Hepatocyte (in vitro differentiated cells): ENCODE data around the gene MYH7B. TPM values are rescaled to one million over a fixed set of nuclear protein-coding genes. Genes with fewer than 3 reads are reported as not detected.
A peak's percentile ranks its signal among the peaks of the same experiment; 100 is the strongest.

ENCODE experiments used
- DNase-seq: peaks from one replicate; pipeline ENCODE4 v3.0.0-alpha.2; 2016; ENCODE audit warnings: low spot score
- H2AFZ ChIP-seq: fragments of 200-600 bp; sonication (generic); 2 replicates; pipeline ENCODE4 v1.6.0; 2016; ENCODE audit warnings: antibody characterized with exemption, mild to moderate bottlenecking
- H3K27ac ChIP-seq: fragments of 200-600 bp; sonication (generic); 2 replicates; pipeline ENCODE4 v1.5.1; 2016; ENCODE audit warnings: mild to moderate bottlenecking
- H3K27me3 ChIP-seq: fragments of 200-600 bp; sonication (generic); 2 replicates; pipeline ENCODE4 v1.6.1; 2016
- H3K36me3 ChIP-seq: fragments of 200-600 bp; sonication (generic); replicated peaks from 2 replicates; pipeline ENCODE4 v1.5.1; 2016; ENCODE audit warnings: low read depth; ENCODE audit not compliant: insufficient read depth
- H3K4me1 ChIP-seq: fragments of 200-600 bp; sonication (generic); 2 replicates; pipeline ENCODE4 v1.5.1; 2016; ENCODE audit warnings: mild to moderate bottlenecking, moderate library complexity; ENCODE audit not compliant: insufficient read depth
- H3K4me2 ChIP-seq: fragments of 200-600 bp; sonication (generic); 2 replicates; pipeline ENCODE4 v1.6.0; 2016
- H3K4me3 ChIP-seq: fragments of 200-600 bp; sonication (generic); 2 replicates; pipeline ENCODE4 v1.5.1; 2016; ENCODE audit warnings: mild to moderate bottlenecking
- H3K79me2 ChIP-seq: fragments of 200-600 bp; sonication (generic); 2 replicates; pipeline ENCODE4 v1.6.0; 2017; ENCODE audit warnings: mild to moderate bottlenecking
- H3K9me2 ChIP-seq: fragments of 200-600 bp; sonication (generic); replicated peaks from 2 replicates; pipeline ENCODE4 v1.6.0; 2017; ENCODE audit warnings: mild to moderate bottlenecking; ENCODE audit not compliant: insufficient read depth
- H3K9me3 ChIP-seq: fragments of 200-600 bp; sonication (generic); 2 replicates; pipeline ENCODE4 v1.5.1; 2016; ENCODE audit warnings: low read depth, mild to moderate bottlenecking
- H4K20me1 ChIP-seq: fragments of 200-600 bp; sonication (generic); 2 replicates; pipeline ENCODE4 v1.6.0; 2016; ENCODE audit warnings: mild to moderate bottlenecking; ENCODE audit not compliant: insufficient read depth, poor library complexity, severe bottlenecking
- CTCF ChIP-seq: fragments of 200-600 bp; sonication (generic); IDR thresholded peaks from 2 replicates; pipeline ENCODE4 v1.5.1; 2016; ENCODE audit warnings: antibody characterized with exemption, mild to moderate bottlenecking; ENCODE audit not compliant: poor library complexity
- EZH2 ChIP-seq: fragments of 200-600 bp; sonication (generic); IDR thresholded peaks from 2 replicates; pipeline ENCODE4 v1.6.1; 2016; ENCODE audit warnings: antibody characterized with exemption, mild to moderate bottlenecking, borderline replicate concordance
- EZH2phosphoT487 ChIP-seq: fragments of 200-600 bp; sonication (generic); IDR thresholded peaks from one replicate; pipeline ENCODE4 v1.6.1; 2018; ENCODE audit warnings: antibody characterized with exemption, mild to moderate bottlenecking, low read depth, moderate library complexity; ENCODE audit not compliant: unreplicated experiment, severe bottlenecking
- WGBS: methylation state at CpG from one replicate; pipeline ENCODE4 v1.1.6; 2016; ENCODE audit warnings: low lambda C conversion rate; ENCODE audit errors: missing lambda C conversion rate; 5-methylcytosine and 5-hydroxymethylcytosine counted together
- polyA plus RNA-seq: library from polyadenylated mRNA; unstranded; fragments of >200 nt; fragmentation: Nextera tagmentation; extraction: Ambion mirVana; gene quantifications from 2 replicates; pipeline ENCODE4 v1.2.1, GENCODE V29; 2016
- total RNA-seq: library from RNA; depleted of rRNA; stranded (reverse); fragments of >200 nt; gene quantifications from 2 replicates; pipeline ENCODE4 v1.2.3, GENCODE V29; 2014

Gene MYH7B
- total and polyA plus RNA-seq, 2 experiments from 2014 or later, result 0.07 to 0.42 TPM

GRCh38 chr20:34978092-34978744 is 22.6 kb downstream of the MYH7B start:
- Histone ChIP-seq H3K79me2 (no peaks in the 10 kb centered on the region), H4K20me1 (no peaks in the 10 kb centered on the region), H3K4me2 (no peak overlapping the region), H3K27me3 (peaks cover 3% of the 10 kb centered on the region), H3K27ac (no peak overlapping the region), H2AFZ (no peak overlapping the region), H3K4me1 (no peaks in the 10 kb centered on the region), H3K36me3 (no peaks in the 10 kb centered on the region), H3K9me3 (no peaks in the 10 kb centered on the region), H3K9me2 (no peaks in the 10 kb centered on the region), H3K4me3 (no peak overlapping the region)
- no peak for TF ChIP-seq EZH2
- TF ChIP-seq EZH2phosphoT487, result no peak
- no peak for TF ChIP-seq CTCF
- no peak for DNase-seq
- WGBS, result 74% methylated on average over 10 of the region's 10 CpGs

GRCh38 chr20:34979366-34980153 is 23.9 kb downstream of the MYH7B start:
- DNase-seq, result no peak
- H3K79me2 ChIP-seq, result no peaks in the 10 kb centered on the region
- no peaks in the 10 kb centered on the region for H3K36me3 ChIP-seq
- no peak overlapping the region for H3K4me3 ChIP-seq
- WGBS, result 87% methylated on average over 33 of the region's 42 CpGs
- no peaks in the 10 kb centered on the region for H3K4me1 ChIP-seq
- TF ChIP-seq EZH2phosphoT487 (no peak), EZH2 (no peak), CTCF (no peak)
- no peak overlapping the region for H3K27ac ChIP-seq
- no peak overlapping the region for H2AFZ ChIP-seq
- peaks cover 9% of the 10 kb centered on the region for H3K27me3 ChIP-seq
- H3K9me2 ChIP-seq, result no peaks in the 10 kb centered on the region
- H3K4me2 ChIP-seq, result no peak overlapping the region
- H4K20me1 ChIP-seq, result no peaks in the 10 kb centered on the region
- no peaks in the 10 kb centered on the region for H3K9me3 ChIP-seq

GRCh38 chr20:34980543-34981233 is 25.0 kb downstream of the MYH7B start:
- Histone ChIP-seq H3K4me2 (no peak overlapping the region), H2AFZ (no peak overlapping the region), H3K4me3 (no peak overlapping the region), H3K9me2 (no peaks in the 10 kb centered on the region), H3K4me1 (no peaks in the 10 kb centered on the region), H3K79me2 (no peaks in the 10 kb centered on the region), H3K27me3 (peaks cover 9% of the 10 kb centered on the region), H3K36me3 (no peaks in the 10 kb centered on the region), H3K9me3 (no peaks in the 10 kb centered on the region), H4K20me1 (no peaks in the 10 kb centered on the region), H3K27ac (no peak overlapping the region)
- TF ChIP-seq EZH2phosphoT487, result no peak
- no peak for TF ChIP-seq EZH2
- TF ChIP-seq CTCF, result no peak
- WGBS, result 84% methylated on average over 12 of the region's 22 CpGs
- DNase-seq, result peak; percentile 30
